HEK293 (cell line): ENCODE results near the gene PAX1.

ENCODE experiments used
- CTCF ChIA-PET: fragments of 350-600 bp; formaldehyde crosslinking; extraction: SDS; loops from one replicate; lab custom pipeline; 2021; ENCODE audit warnings: antibody characterized with exemption; lab: Yijun Ruan, JAX
- POLR2A ChIA-PET: fragments of 300-600 bp; formaldehyde crosslinking; extraction: SDS; loops from one replicate; lab custom pipeline; 2020; ENCODE audit warnings: antibody characterized with exemption, inconsistent platforms; lab: Yijun Ruan, JAX
- H3K27ac ChIP-seq: fragments of 200-500 bp; sonication (Bioruptor generic); 2 replicates; pipeline ENCODE4 v1.5.1; 2014; ENCODE audit warnings: low read depth, low read length, control low read depth, inconsistent platforms; ENCODE audit errors: extremely low read depth
- H3K36me3 ChIP-seq, 2 experiments: fragments of 200-500 bp in 1 of 2; sonication (Bioruptor generic) in 1 of 2; 1 replicate in 1 of 2; 2 replicates in 1 of 2; pipeline ENCODE4 v1.5.1; 2014 to 2017; ENCODE audit warnings: inconsistent platforms in 2 of 2, low read length in 2 of 2; ENCODE audit not compliant: control insufficient read depth in 2 of 2, insufficient read depth in 1 of 2
- H3K4me1 ChIP-seq: fragments of 200-500 bp; sonication (Bioruptor generic); 2 replicates; pipeline ENCODE4 v1.5.1; 2014; ENCODE audit warnings: mild to moderate bottlenecking, low read length, inconsistent platforms; ENCODE audit not compliant: control insufficient read depth, insufficient read depth
- H3K4me3 ChIP-seq: 2 replicates; pipeline ENCODE4 v1.5.1; 2011; ENCODE audit warnings: low read depth, mild to moderate bottlenecking, control low read depth, low read length, moderate library complexity
- H3K9me3 ChIP-seq: fragments of 200-500 bp; sonication (Bioruptor generic); 2 replicates; pipeline ENCODE4 v1.5.1; 2014; ENCODE audit warnings: low read depth, low read length, inconsistent platforms; ENCODE audit not compliant: control insufficient read depth, insufficient read depth
- BCL11B ChIP-seq: fragments of 450-650 bp; formaldehyde crosslinking; IDR thresholded peaks from 2 replicates; pipeline ENCODE4 v1.5.1; 2016; ENCODE audit warnings: low read depth, missing biosample characterization, missing genetic modification characterization
- FEZF1 ChIP-seq: fragments of 450-650 bp; formaldehyde crosslinking; IDR thresholded peaks from 2 replicates; pipeline ENCODE4 v1.5.1; 2016; ENCODE audit warnings: missing biosample characterization, missing genetic modification characterization
- HOXD13 ChIP-seq: sonication (generic); formaldehyde crosslinking; IDR thresholded peaks from 2 replicates; pipeline ENCODE4 v1.8.0; 2022; ENCODE audit warnings: missing genetic modification reagents, borderline replicate concordance
- KLF1 ChIP-seq: fragments of 450-650 bp; formaldehyde crosslinking; IDR thresholded peaks from 2 replicates; pipeline ENCODE4 v1.5.1; 2016; ENCODE audit warnings: missing biosample characterization, missing genetic modification characterization
- MEIS1 ChIP-seq: sonication (generic); formaldehyde crosslinking; IDR thresholded peaks from 2 replicates; pipeline ENCODE4 v1.8.1; 2022; ENCODE audit warnings: missing genetic modification reagents, mild to moderate bottlenecking, borderline replicate concordance
- ZBTB44 ChIP-seq: fragments of 450-650 bp; IDR thresholded peaks from 2 replicates; pipeline ENCODE4 v1.5.1; 2018; ENCODE audit warnings: missing biosample characterization, mild to moderate bottlenecking, missing genetic modification characterization
- ZNF112 ChIP-seq: fragments of 450-650 bp; formaldehyde crosslinking; IDR thresholded peaks from 2 replicates; pipeline ENCODE4 v1.5.0; 2017; ENCODE audit warnings: missing biosample characterization, missing genetic modification characterization
- ZNF16 ChIP-seq: fragments of 450-650 bp; formaldehyde crosslinking; IDR thresholded peaks from 2 replicates; pipeline ENCODE4 v1.5.1; 2016; ENCODE audit warnings: low read depth, missing biosample characterization, missing genetic modification characterization
- ZNF18 ChIP-seq: fragments of 450-650 bp; formaldehyde crosslinking; IDR thresholded peaks from 2 replicates; pipeline ENCODE4 v1.5.1; 2016; ENCODE audit warnings: missing biosample characterization, missing genetic modification characterization
- ZNF292 ChIP-seq: fragments of 450-650 bp; formaldehyde crosslinking; IDR thresholded peaks from 2 replicates; pipeline ENCODE4 v1.5.1; 2016; ENCODE audit warnings: low read depth, missing biosample characterization, missing genetic modification characterization, borderline replicate concordance
- ZNF518A ChIP-seq: fragments of 450-650 bp; formaldehyde crosslinking; conservative IDR thresholded peaks from 2 replicates; pipeline ENCODE4 v1.5.1; 2016; ENCODE audit warnings: low read depth, missing biosample characterization, missing genetic modification characterization
- ZNF530 ChIP-seq: fragments of 450-650 bp; formaldehyde crosslinking; IDR thresholded peaks from 2 replicates; pipeline ENCODE4 v1.5.1; 2016; ENCODE audit warnings: low read depth, missing biosample characterization, missing genetic modification characterization
- ZNF623 ChIP-seq: fragments of 450-650 bp; formaldehyde crosslinking; IDR thresholded peaks from 2 replicates; pipeline ENCODE4 v1.5.1; 2016; ENCODE audit warnings: missing biosample characterization, missing genetic modification characterization
- ZNF664 ChIP-seq: fragments of 450-650 bp; formaldehyde crosslinking; IDR thresholded peaks from 2 replicates; pipeline ENCODE4 v1.5.1; 2016; ENCODE audit warnings: missing biosample characterization, missing genetic modification characterization
- ZNF830 ChIP-seq: fragments of 450-650 bp; IDR thresholded peaks from 2 replicates; pipeline ENCODE4 v1.5.0; 2018; ENCODE audit warnings: missing biosample characterization, missing genetic modification characterization, low read depth, mild to moderate bottlenecking, moderate library complexity
- ZXDB ChIP-seq: fragments of 450-650 bp; formaldehyde crosslinking; IDR thresholded peaks from 2 replicates; pipeline ENCODE4 v1.5.1; 2016; ENCODE audit warnings: missing biosample characterization, missing genetic modification characterization

The PAX1 gene

GRCh38 chr20:21677781-21678180, 27.7 kb upstream of the PAX1 start (continued):
- TF ChIP-seq MEIS1 (CRISPR knock-in tag) (no peak), BCL11B (tag by site-specific recombination) (no peak), KLF1 (tag by site-specific recombination) (no peak), ZNF530 (no peak), ZNF518A (tag by site-specific recombination) (no peak), ZNF16 (tag by site-specific recombination) (no peak), ZNF292 (tag by site-specific recombination) (no peak), HOXD13 (no peak), FEZF1 (tag by site-specific recombination) (no peak), ZNF112 (no peak)

- Histone ChIP-seq H3K4me3 (no peak overlapping the region), H3K4me1 (peaks cover 4% of the 10 kb centered on the region; the same call in 1 of the 2 replicates), H3K36me3 (no peaks in the 10 kb centered on the region), H3K27ac (no peak overlapping the region), H3K9me3 (no peaks in the 10 kb centered on the region)
- POLR2A ChIA-PET: no interaction called here
- CTCF ChIA-PET: interaction anchor here (1.4 to 2.0 kb wide), 2 partner anchors 15 to 22 kb away, joined by 4 to 11 read pairs; no protein-coding TSS in a partner anchor
- TF ChIP-seq ZNF830 (tag by site-specific recombination) (no peak), ZNF623 (tag by site-specific recombination) (no peak), ZNF664 (no peak), ZXDB (no peak), ZBTB44 (tag by site-specific recombination) (peak; percentile 75), ZNF18 (tag by site-specific recombination) (peak; percentile 41; the same call in 1 of the 2 replicates)
These were observed 24.1 kb upstream of the PAX1 start for GRCh38 chr20:21681234-21681921.
